HepG2 (cell line): ENCODE results near the gene ST6GAL2. TPM values are rescaled to one million over a fixed set of nuclear protein-coding genes. Genes with fewer than 3 reads are reported as not detected.

ENCODE experiments used
- ATAC-seq: fragments of 200-7000 bp; cut with Tn5 transposase; 3 replicates; pipeline ENCODE4 v1.9.1; 2020; ENCODE audit warnings: mild to moderate bottlenecking, moderate library complexity
- BruUV-seq: library from RNA; stranded (reverse); fragments of 400-500 nt; replicated peaks from 2 replicates; lab custom pipeline; 2021; lab: Mats Ljungman, UMichigan
- CTCF ChIA-PET: fragments of 300-600 bp; formaldehyde crosslinking; extraction: SDS; loops from one replicate; lab custom pipeline; 2021; ENCODE audit warnings: low total read pairs, inconsistent platforms, low intra/inter-chr PET ratio; lab: Yijun Ruan, JAX
- POLR2A ChIA-PET: fragments of 350-600 bp; sonication (Branson Sonifier 250); formaldehyde crosslinking; loops from one replicate; lab custom pipeline; 2020; ENCODE audit warnings: antibody characterized with exemption, inconsistent platforms; lab: Yijun Ruan, JAX
- DNase-seq: peaks from one replicate; pipeline ENCODE4 v3.0.0-alpha.2; 2015; ENCODE audit warnings: low spot score
- FAIRE-seq: peaks from 3 replicates; lab custom pipeline; 2011; peaks lifted over from hg19 to GRCh38; lab: Jason Lieb, UNC
- H2AFZ ChIP-seq: one replicate; pipeline ENCODE4 v1.6.1; 2011; ENCODE audit warnings: low read length, inconsistent platforms
- H3K27ac ChIP-seq: fragments of 300-600 bp; 3 replicates; pipeline ENCODE4 v1.8.0; 2011; ENCODE audit warnings: mixed run types, mild to moderate bottlenecking, mixed read lengths, low read length, inconsistent platforms; ENCODE audit not compliant: insufficient read depth; ENCODE audit errors: extremely low read length
- H3K27me3 ChIP-seq, 2 experiments: fragments of 200-600 bp in 1 of 2; 2 replicates in 1 of 2; 3 replicates in 1 of 2; pipeline versions ENCODE4 v1.6.0 to v1.8.0; 2011; ENCODE audit warnings: low read length in 2 of 2, mild to moderate bottlenecking in 2 of 2, moderate library complexity in 2 of 2, inconsistent platforms in 1 of 2; ENCODE audit not compliant: insufficient read depth in 2 of 2, control insufficient read depth in 1 of 2
- H3K36me3 ChIP-seq, 2 experiments: fragments of 200-600 bp in 1 of 2; replicated peaks in 1 of 2; 2 replicates in 1 of 2; 3 replicates in 1 of 2; pipeline versions ENCODE4 v1.5.1 to v1.8.0; 2011; ENCODE audit warnings: low read length in 2 of 2, inconsistent platforms in 1 of 2; ENCODE audit not compliant: insufficient read depth in 2 of 2, control insufficient read depth in 1 of 2
- H3K4me1 ChIP-seq: 2 replicates; pipeline ENCODE4 v1.5.1; 2012; ENCODE audit warnings: low read length, inconsistent platforms; ENCODE audit not compliant: insufficient read depth
- H3K4me2 ChIP-seq: 2 replicates; pipeline ENCODE4 v1.6.0; 2011; ENCODE audit warnings: low read depth, low read length, inconsistent platforms
- H3K4me3 ChIP-seq, 3 experiments: fragments of 200-600 bp in 1 of 3; sonication (generic), shearing (Covaris generic) in 1 of 3; replicated peaks in 1 of 3; 2 replicates each; pipeline ENCODE4 v1.5.1; 2011 to 2016; ENCODE audit warnings: low read length in 3 of 3, inconsistent platforms in 2 of 3, low read depth in 2 of 3, mild to moderate bottlenecking in 2 of 3, control low read depth in 1 of 3, mixed read lengths in 1 of 3; ENCODE audit not compliant: insufficient read depth in 1 of 3
- H3K79me2 ChIP-seq: one replicate; pipeline ENCODE4 v1.6.1; 2011; ENCODE audit warnings: low read length, inconsistent platforms; ENCODE audit not compliant: insufficient read depth
- H3K9ac ChIP-seq: 2 replicates; pipeline ENCODE4 v1.6.0; 2011; ENCODE audit warnings: mild to moderate bottlenecking, low read depth, low read length, inconsistent platforms; ENCODE audit not compliant: insufficient read depth
- H3K9me3 ChIP-seq: 2 replicates; pipeline ENCODE4 v1.5.1; 2012; ENCODE audit warnings: mild to moderate bottlenecking, low read length
- H4K20me1 ChIP-seq: 2 replicates; pipeline ENCODE4 v1.6.0; 2011; ENCODE audit warnings: inconsistent platforms, mild to moderate bottlenecking, low read length, moderate library complexity; ENCODE audit not compliant: insufficient read depth
- CBX5 ChIP-seq: sonication (generic); formaldehyde crosslinking; IDR thresholded peaks from 2 replicates; pipeline ENCODE4 v1.4.0; 2020; ENCODE audit warnings: missing genetic modification reagents, borderline replicate concordance
- ESRRA ChIP-seq: sonication (generic); formaldehyde crosslinking; IDR thresholded peaks from 2 replicates; pipeline ENCODE4 v1.5.1; 2020; ENCODE audit warnings: mild to moderate bottlenecking, low read depth, missing genetic modification reagents
- GATAD1 ChIP-seq: IDR thresholded peaks from 2 replicates; pipeline ENCODE4 v1.6.1; 2016; ENCODE audit warnings: missing genetic modification reagents, missing compliant biosample characterization
- HOXA9 ChIP-seq: sonication (generic); formaldehyde crosslinking; IDR thresholded peaks from 2 replicates; pipeline ENCODE4 v1.8.1; 2022; ENCODE audit warnings: missing genetic modification reagents, mild to moderate bottlenecking, moderate library complexity, borderline replicate concordance
- RBM22 ChIP-seq: fragments of 200-400 bp; formaldehyde crosslinking; optimal IDR thresholded peaks from 2 replicates; pipeline ENCODE3; 2017; ENCODE audit warnings: mild to moderate bottlenecking, low read length, moderate library complexity
- RFX5 ChIP-seq: IDR thresholded peaks from 2 replicates; pipeline ENCODE4 v1.6.1; 2011; ENCODE audit warnings: low read depth, low read length, improper control_type of control experiment
- YY1 ChIP-seq: IDR thresholded peaks from 2 replicates; pipeline ENCODE4 v1.6.1; 2011; ENCODE audit warnings: low read length, low read depth, moderate library complexity, mild to moderate bottlenecking; ENCODE audit not compliant: insufficient read depth, insufficient replicate concordance
- ZBTB38 ChIP-seq: sonication (generic); formaldehyde crosslinking; IDR thresholded peaks from 2 replicates; pipeline ENCODE4 v1.5.1; 2020; ENCODE audit warnings: mild to moderate bottlenecking, missing genetic modification reagents
- ZMYM3 ChIP-seq: sonication (generic); formaldehyde crosslinking; IDR thresholded peaks from 2 replicates; pipeline ENCODE4 v1.5.1; 2020; ENCODE audit warnings: mild to moderate bottlenecking, missing genetic modification reagents
- ZNF205 ChIP-seq: IDR thresholded peaks from 2 replicates; pipeline ENCODE4 v1.6.1; 2018; ENCODE audit warnings: missing biosample characterization, missing genetic modification reagents
- ZNF382 ChIP-seq: sonication (generic); formaldehyde crosslinking; IDR thresholded peaks from 2 replicates; pipeline ENCODE4 v1.5.0; 2020; ENCODE audit warnings: missing genetic modification reagents, mild to moderate bottlenecking, borderline replicate concordance
- WGBS: methylation state at CpG from one replicate; pipeline ENCODE4 v1.1.6; 2017; ENCODE audit warnings: low lambda C conversion rate; 5-methylcytosine and 5-hydroxymethylcytosine counted together
- in situ Hi-C: cut with HindIII; loops from 2 replicates; pipeline ENCODE4 v1.10.0; 2017; ENCODE audit warnings: low pct_unique_long_range_greater_than_20kb; ENCODE audit not compliant: extremely low pct_ligation_motif_present
- intact Hi-C: fragments of 100-400 bp; cut with micrococcal nuclease; formaldehyde crosslinking; loops from one replicate; pipeline ENCODE4 v1.10.0; 2022; ENCODE audit not compliant: unreplicated experiment
- polyA plus RNA-seq, 8 experiments: library from polyadenylated mRNA; depleted of rRNA in 3 of 8; stranded (reverse) in 7 of 8; unstranded in 1 of 8; fragments of >200 nt; fragmentation: Illumina TruSeq in 4 of 8; extraction: Trizol in 4 of 8; gene quantifications; 2 replicates each; pipeline versions ENCODE4 v1.2.1 to v1.2.3, GENCODE V29; 2011 to 2016; ENCODE audit warnings: low read depth in 4 of 8, missing spikeins in 1 of 8, mixed read lengths in 1 of 8; ENCODE audit not compliant: insufficient read depth in 1 of 8
- total RNA-seq, 5 experiments: library from RNA; depleted of rRNA; stranded (reverse); fragments of >200 nt; fragmentation: Illumina TruSeq; extraction: Trizol; gene quantifications; 2 replicates each; pipeline ENCODE4 v1.2.3, GENCODE V29; 2016; ENCODE audit warnings: low read depth in 1 of 5
- TF ChIP-seq, protein P1 (sequence below): IDR thresholded peaks from 2 replicates; pipeline ENCODE4 v1.6.1; 2018; ENCODE audit warnings: missing genetic modification reagents, mild to moderate bottlenecking, missing compliant biosample characterization
- TF ChIP-seq, protein P2 (sequence below): sonication (generic); formaldehyde crosslinking; IDR thresholded peaks from 2 replicates; pipeline ENCODE4 v1.5.0; 2020; ENCODE audit warnings: missing genetic modification reagents
- TF ChIP-seq, protein P3 (sequence below): IDR thresholded peaks from 2 replicates; pipeline ENCODE4 v1.6.1; 2016
- TF ChIP-seq, protein P4 (sequence below): sonication (generic); formaldehyde crosslinking; IDR thresholded peaks from 2 replicates; pipeline ENCODE4 v1.9.0; 2021; ENCODE audit warnings: missing genetic modification reagents, mild to moderate bottlenecking, borderline replicate concordance
- TF ChIP-seq, protein P5 (sequence below): IDR thresholded peaks from 2 replicates; pipeline ENCODE4 v1.6.1; 2016; ENCODE audit warnings: low read depth

The ST6GAL2 gene
- total and polyA plus RNA-seq, 2 of the 13 experiments (the other 11 are each of a cell fraction or from before 2014, with no cell fraction given): not detected

DNA sequence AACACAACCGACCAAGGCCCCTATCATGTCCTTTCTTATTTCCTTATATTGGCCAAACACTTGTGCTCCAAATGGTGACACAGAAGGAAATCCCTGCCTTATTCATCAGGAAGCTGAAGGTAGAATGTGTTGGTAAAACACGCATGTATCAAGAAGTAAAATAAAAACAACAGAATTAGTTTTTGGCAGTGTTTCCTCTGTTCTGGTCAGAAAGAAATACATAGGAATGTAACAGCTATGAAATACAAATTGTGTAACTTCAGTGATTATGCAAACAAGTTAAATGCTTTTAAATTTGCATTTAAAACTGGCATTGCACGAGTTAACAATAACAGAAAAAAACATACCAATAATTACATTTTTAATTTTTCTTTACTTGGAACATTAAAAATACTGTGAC, 19.3 kb downstream of the ST6GAL2 start (continued):
- TF ChIP-seq, protein P1, sequence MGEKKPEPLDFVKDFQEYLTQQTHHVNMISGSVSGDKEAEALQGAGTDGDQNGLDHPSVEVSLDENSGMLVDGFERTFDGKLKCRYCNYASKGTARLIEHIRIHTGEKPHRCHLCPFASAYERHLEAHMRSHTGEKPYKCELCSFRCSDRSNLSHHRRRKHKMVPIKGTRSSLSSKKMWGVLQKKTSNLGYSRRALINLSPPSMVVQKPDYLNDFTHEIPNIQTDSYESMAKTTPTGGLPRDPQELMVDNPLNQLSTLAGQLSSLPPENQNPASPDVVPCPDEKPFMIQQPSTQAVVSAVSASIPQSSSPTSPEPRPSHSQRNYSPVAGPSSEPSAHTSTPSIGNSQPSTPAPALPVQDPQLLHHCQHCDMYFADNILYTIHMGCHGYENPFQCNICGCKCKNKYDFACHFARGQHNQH (CRISPR knock-in tag): no peak
- TF ChIP-seq YY1: no peak
- TF ChIP-seq, protein P2, sequence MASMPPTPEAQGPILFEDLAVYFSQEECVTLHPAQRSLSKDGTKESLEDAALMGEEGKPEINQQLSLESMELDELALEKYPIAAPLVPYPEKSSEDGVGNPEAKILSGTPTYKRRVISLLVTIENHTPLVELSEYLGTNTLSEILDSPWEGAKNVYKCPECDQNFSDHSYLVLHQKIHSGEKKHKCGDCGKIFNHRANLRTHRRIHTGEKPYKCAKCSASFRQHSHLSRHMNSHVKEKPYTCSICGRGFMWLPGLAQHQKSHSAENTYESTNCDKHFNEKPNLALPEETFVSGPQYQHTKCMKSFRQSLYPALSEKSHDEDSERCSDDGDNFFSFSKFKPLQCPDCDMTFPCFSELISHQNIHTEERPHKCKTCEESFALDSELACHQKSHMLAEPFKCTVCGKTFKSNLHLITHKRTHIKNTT (CRISPR knock-in tag): no peak
- no peak for TF ChIP-seq GATAD1 (CRISPR knock-in tag)
- TF ChIP-seq ESRRA (CRISPR knock-in tag): no peak
- TF ChIP-seq, protein P3, sequence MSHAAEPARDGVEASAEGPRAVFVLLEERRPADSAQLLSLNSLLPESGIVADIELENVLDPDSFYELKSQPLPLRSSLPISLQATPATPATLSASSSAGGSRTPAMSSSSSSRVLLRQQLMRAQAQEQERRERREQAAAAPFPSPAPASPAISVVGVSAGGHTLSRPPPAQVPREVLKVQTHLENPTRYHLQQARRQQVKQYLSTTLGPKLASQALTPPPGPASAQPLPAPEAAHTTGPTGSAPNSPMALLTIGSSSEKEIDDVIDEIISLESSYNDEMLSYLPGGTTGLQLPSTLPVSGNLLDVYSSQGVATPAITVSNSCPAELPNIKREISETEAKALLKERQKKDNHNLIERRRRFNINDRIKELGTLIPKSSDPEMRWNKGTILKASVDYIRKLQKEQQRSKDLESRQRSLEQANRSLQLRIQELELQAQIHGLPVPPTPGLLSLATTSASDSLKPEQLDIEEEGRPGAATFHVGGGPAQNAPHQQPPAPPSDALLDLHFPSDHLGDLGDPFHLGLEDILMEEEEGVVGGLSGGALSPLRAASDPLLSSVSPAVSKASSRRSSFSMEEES (CRISPR knock-in tag): no peak

DNA sequence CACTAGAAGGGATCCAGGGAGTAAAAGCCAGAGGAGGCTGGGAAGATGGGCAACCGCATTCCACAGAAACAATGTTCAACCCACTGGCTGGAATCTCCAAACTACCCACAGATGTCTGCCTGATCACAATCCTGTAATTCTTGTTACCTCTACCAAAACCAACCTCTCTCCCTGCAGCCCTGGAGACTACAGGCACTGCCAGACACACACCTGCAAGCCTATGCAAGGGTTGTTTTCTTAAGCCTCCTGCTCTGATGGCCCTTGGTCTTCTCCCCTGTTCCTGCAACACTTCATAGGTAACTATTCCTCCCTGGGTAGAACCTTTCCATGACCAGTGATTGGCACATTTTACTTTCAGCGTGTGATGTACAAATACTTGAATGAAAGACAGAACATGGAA, 21.9 kb downstream of the ST6GAL2 start:
- Histone ChIP-seq H2AFZ (no peak overlapping the region), H3K9me3 (peaks cover 9% of the 10 kb centered on the region), H3K27me3 (no peaks in the 10 kb centered on the region; a peak in 1 of 5 replicates), H3K4me3 (no peak overlapping the region), H4K20me1 (no peaks in the 10 kb centered on the region), H3K9ac (no peak overlapping the region), H3K4me2 (no peak overlapping the region), H3K27ac (no peak overlapping the region), H3K79me2 (no peaks in the 10 kb centered on the region), H3K4me1 (no peaks in the 10 kb centered on the region), H3K36me3 (no peaks in the 10 kb centered on the region)
- ChIA-PET POLR2A (no interaction called here), CTCF (no interaction called here)
- intact Hi-C loops: no loop called here
- ATAC-seq: no peak
- no TSS peak for BruUV-seq
- no peak for DNase-seq
- in situ Hi-C loops: no loop called here
- 0% methylated on average over 2 of the region's 2 CpGs for WGBS
- TF ChIP-seq ZNF382 (CRISPR knock-in tag): no peak
- TF ChIP-seq GATAD1 (CRISPR knock-in tag): no peak
- TF ChIP-seq HOXA9 (CRISPR knock-in tag): no peak
- TF ChIP-seq ZMYM3 (CRISPR knock-in tag): no peak
- no peak for TF ChIP-seq ZNF205 (CRISPR knock-in tag)
- TF ChIP-seq RBM22: no peak
- TF ChIP-seq, protein P4, sequence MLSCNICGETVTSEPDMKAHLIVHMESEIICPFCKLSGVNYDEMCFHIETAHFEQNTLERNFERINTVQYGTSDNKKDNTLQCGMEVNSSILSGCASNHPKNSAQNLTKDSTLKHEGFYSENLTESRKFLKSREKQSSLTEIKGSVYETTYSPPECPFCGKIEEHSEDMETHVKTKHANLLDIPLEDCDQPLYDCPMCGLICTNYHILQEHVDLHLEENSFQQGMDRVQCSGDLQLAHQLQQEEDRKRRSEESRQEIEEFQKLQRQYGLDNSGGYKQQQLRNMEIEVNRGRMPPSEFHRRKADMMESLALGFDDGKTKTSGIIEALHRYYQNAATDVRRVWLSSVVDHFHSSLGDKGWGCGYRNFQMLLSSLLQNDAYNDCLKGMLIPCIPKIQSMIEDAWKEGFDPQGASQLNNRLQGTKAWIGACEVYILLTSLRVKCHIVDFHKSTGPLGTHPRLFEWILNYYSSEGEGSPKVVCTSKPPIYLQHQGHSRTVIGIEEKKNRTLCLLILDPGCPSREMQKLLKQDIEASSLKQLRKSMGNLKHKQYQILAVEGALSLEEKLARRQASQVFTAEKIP (CRISPR knock-in tag): no peak
- TF ChIP-seq RFX5: no peak
- TF ChIP-seq, protein P5, sequence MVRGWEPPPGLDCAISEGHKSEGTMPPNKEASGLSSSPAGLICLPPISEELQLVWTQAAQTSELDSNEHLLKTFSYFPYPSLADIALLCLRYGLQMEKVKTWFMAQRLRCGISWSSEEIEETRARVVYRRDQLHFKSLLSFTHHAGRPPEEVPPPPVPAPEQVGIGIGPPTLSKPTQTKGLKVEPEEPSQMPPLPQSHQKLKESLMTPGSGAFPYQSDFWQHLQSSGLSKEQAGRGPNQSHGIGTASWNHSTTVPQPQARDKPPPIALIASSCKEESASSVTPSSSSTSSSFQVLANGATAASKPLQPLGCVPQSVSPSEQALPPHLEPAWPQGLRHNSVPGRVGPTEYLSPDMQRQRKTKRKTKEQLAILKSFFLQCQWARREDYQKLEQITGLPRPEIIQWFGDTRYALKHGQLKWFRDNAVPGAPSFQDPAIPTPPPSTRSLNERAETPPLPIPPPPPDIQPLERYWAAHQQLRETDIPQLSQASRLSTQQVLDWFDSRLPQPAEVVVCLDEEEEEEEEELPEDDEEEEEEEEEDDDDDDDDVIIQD (CRISPR knock-in tag): no peak
- no peak for TF ChIP-seq ZBTB38 (CRISPR knock-in tag)
- no peak for TF ChIP-seq CBX5 (CRISPR knock-in tag)
- no peak for FAIRE-seq
